Measurements from ENCODE around the gene KRT76. TPM values are rescaled to one million over a fixed set of nuclear protein-coding genes. Genes with fewer than 3 reads are reported as not detected.

The KRT76 gene
- total RNA-seq, 1 donor from 2014 or later: not detected

- Mint-ChIP-seq H3K27ac (no peak overlapping the region), H3K27me3 (peaks cover 36% of the 10 kb centered on the region), H3K4me1 (peaks cover 2% of the 10 kb centered on the region), H3K4me3 (no peak overlapping the region), H3K9me3 (no peaks in the 10 kb centered on the region), H3K36me3 (ENCODE audit: low read depth) (no peaks in the 10 kb centered on the region)
- intact Hi-C loops (cut with micrococcal nuclease): no loop called here
- DNase-seq: no peak
Observed at GRCh38 chr12:52788192-52788875, 11.2 kb upstream of the KRT76 start.

- Mint-ChIP-seq H3K27ac (no peak overlapping the region), H3K36me3 (ENCODE audit: low read depth) (no peaks in the 10 kb centered on the region), H3K27me3 (peaks cover 36% of the 10 kb centered on the region)
Observed at GRCh38 chr12:52787324-52788191, 10.4 kb upstream of the KRT76 start.

GRCh38 chr12:52784909-52785308 lies 7.8 kb upstream of the KRT76 start:
- no peaks in the 10 kb centered on the region for H3K36me3 Mint-ChIP-seq (ENCODE audit: low read depth)
- H3K27ac Mint-ChIP-seq: no peak overlapping the region
- no peak overlapping the region for H3K4me3 Mint-ChIP-seq
- peaks cover 35% of the 10 kb centered on the region for H3K27me3 Mint-ChIP-seq
- no peaks in the 10 kb centered on the region for H3K4me1 Mint-ChIP-seq
- DNase-seq: no peak
- no peaks in the 10 kb centered on the region for H3K9me3 Mint-ChIP-seq
- intact Hi-C loops (cut with micrococcal nuclease): no loop called here

More at GRCh38 chr12:52787324-52788191, 10.4 kb upstream of the KRT76 start:
- no peak overlapping the region for H3K4me3 Mint-ChIP-seq
- H3K9me3 Mint-ChIP-seq: no peaks in the 10 kb centered on the region
- DNase-seq: no peak
- peaks cover 2% of the 10 kb centered on the region for H3K4me1 Mint-ChIP-seq
- intact Hi-C loops (cut with micrococcal nuclease): no loop called here

- no peak for DNase-seq
- Mint-ChIP-seq H3K36me3 (ENCODE audit: low read depth) (no peaks in the 10 kb centered on the region), H3K27me3 (peaks cover 23% of the 10 kb centered on the region), H3K4me3 (no peak overlapping the region), H3K27ac (no peak overlapping the region), H3K4me1 (no peaks in the 10 kb centered on the region), H3K9me3 (no peaks in the 10 kb centered on the region)
- intact Hi-C loops (cut with micrococcal nuclease): no loop called here
Observed at GRCh38 chr12:52783563-52784316, 6.6 kb upstream of the KRT76 start.

GRCh38 chr12:52782502-52782901 lies 5.4 kb upstream of the KRT76 start:
- no peak for DNase-seq
- Mint-ChIP-seq H3K4me1 (no peaks in the 10 kb centered on the region), H3K27ac (no peak overlapping the region), H3K27me3 (peaks cover 12% of the 10 kb centered on the region), H3K36me3 (ENCODE audit: low read depth) (no peaks in the 10 kb centered on the region), H3K4me3 (no peak overlapping the region), H3K9me3 (no peaks in the 10 kb centered on the region)
- intact Hi-C loops (cut with micrococcal nuclease): no loop called here

GRCh38 chr12:52781399-52782082 lies 4.4 kb upstream of the KRT76 start:
- Mint-ChIP-seq H3K27ac (no peak overlapping the region), H3K27me3 (peaks cover 12% of the 10 kb centered on the region), H3K36me3 (ENCODE audit: low read depth) (no peaks in the 10 kb centered on the region), H3K9me3 (no peaks in the 10 kb centered on the region), H3K4me1 (no peaks in the 10 kb centered on the region), H3K4me3 (no peak overlapping the region)
- intact Hi-C loops (cut with micrococcal nuclease): no loop called here
- DNase-seq: no peak

GRCh38 chr12:52779914-52780313 lies 2.8 kb upstream of the KRT76 start:
- Mint-ChIP-seq H3K4me3 (no peak overlapping the region), H3K4me1 (no peaks in the 10 kb centered on the region)

GRCh38 chr12:52778833-52779232 lies 1.7 kb upstream of the KRT76 start:
- Mint-ChIP-seq H3K27ac (no peak overlapping the region), H3K36me3 (ENCODE audit: low read depth) (no peaks in the 10 kb centered on the region), H3K4me1 (no peaks in the 10 kb centered on the region), H3K4me3 (no peak overlapping the region), H3K27me3 (peaks cover 12% of the 10 kb centered on the region), H3K9me3 (no peaks in the 10 kb centered on the region)
- intact Hi-C loops (cut with micrococcal nuclease): no loop called here
- DNase-seq: no peak

More at GRCh38 chr12:52779914-52780313, 2.8 kb upstream of the KRT76 start:
- no peak for DNase-seq
- H3K9me3 Mint-ChIP-seq: no peaks in the 10 kb centered on the region
- H3K27me3 Mint-ChIP-seq: peaks cover 14% of the 10 kb centered on the region
- no peaks in the 10 kb centered on the region for H3K36me3 Mint-ChIP-seq (ENCODE audit: low read depth)
- H3K27ac Mint-ChIP-seq: no peak overlapping the region
- intact Hi-C loops (cut with micrococcal nuclease): no loop called here

- Mint-ChIP-seq H3K4me3 (no peak overlapping the region), H3K4me1 (no peaks in the 10 kb centered on the region), H3K27me3 (peaks cover 11% of the 10 kb centered on the region), H3K27ac (no peak overlapping the region), H3K9me3 (no peaks in the 10 kb centered on the region), H3K36me3 (ENCODE audit: low read depth) (no peaks in the 10 kb centered on the region)
- DNase-seq: no peak
- intact Hi-C loops (cut with micrococcal nuclease): no loop called here
Observed at GRCh38 chr12:52777566-52777965, 421 bp upstream of the KRT76 start.

GRCh38 chr12:52776435-52776834 lies 710 bp downstream of the KRT76 start:
- no peaks in the 10 kb centered on the region for H3K36me3 Mint-ChIP-seq (ENCODE audit: low read depth)
- H3K4me3 Mint-ChIP-seq: no peak overlapping the region
- H3K4me1 Mint-ChIP-seq: no peaks in the 10 kb centered on the region
- H3K27ac Mint-ChIP-seq: no peak overlapping the region
- H3K9me3 Mint-ChIP-seq: no peaks in the 10 kb centered on the region
- H3K27me3 Mint-ChIP-seq: peaks cover 7% of the 10 kb centered on the region
- DNase-seq: no peak
- intact Hi-C loops (cut with micrococcal nuclease): no loop called here

- DNase-seq: no peak
- H3K9me3 Mint-ChIP-seq: no peaks in the 10 kb centered on the region
- intact Hi-C loops (cut with micrococcal nuclease): no loop called here
- H3K36me3 Mint-ChIP-seq (ENCODE audit: low read depth): no peaks in the 10 kb centered on the region
- H3K27me3 Mint-ChIP-seq: peaks cover 5% of the 10 kb centered on the region
- no peak overlapping the region for H3K27ac Mint-ChIP-seq
- no peaks in the 10 kb centered on the region for H3K4me1 Mint-ChIP-seq
- H3K4me3 Mint-ChIP-seq: no peak overlapping the region
Observed at GRCh38 chr12:52774629-52775250, 2.4 kb downstream of the KRT76 start.

GRCh38 chr12:52772772-52773171 lies 4.4 kb downstream of the KRT76 start:
- Mint-ChIP-seq H3K9me3 (no peaks in the 10 kb centered on the region), H3K27me3 (peaks cover 5% of the 10 kb centered on the region), H3K4me3 (no peak overlapping the region), H3K36me3 (ENCODE audit: low read depth) (no peaks in the 10 kb centered on the region), H3K27ac (no peak overlapping the region), H3K4me1 (no peaks in the 10 kb centered on the region)
- DNase-seq: no peak
- intact Hi-C loops (cut with micrococcal nuclease): no loop called here

- H3K36me3 Mint-ChIP-seq (ENCODE audit: low read depth): no peaks in the 10 kb centered on the region
- H3K27ac Mint-ChIP-seq: no peak overlapping the region
- H3K4me1 Mint-ChIP-seq: no peaks in the 10 kb centered on the region
- intact Hi-C loops (cut with micrococcal nuclease): no loop called here
- H3K27me3 Mint-ChIP-seq: peaks cover 5% of the 10 kb centered on the region
- H3K4me3 Mint-ChIP-seq: no peak overlapping the region
- H3K9me3 Mint-ChIP-seq: no peaks in the 10 kb centered on the region
- DNase-seq: no peak
Observed at GRCh38 chr12:52772188-52772587, 5.0 kb downstream of the KRT76 start.
